Prostate gland (tissue), 2 donors: Measurements from ENCODE around the gene SLC25A34.

Experiments
- POLR2A ChIP-seq: fragments of 450-650 bp; IDR thresholded peaks from one replicate; pipeline ENCODE4 v1.6.1; 2016; ENCODE audit warnings: antibody characterized with exemption, mild to moderate bottlenecking
- POLR2AphosphoS5 ChIP-seq: sonication (generic); formaldehyde crosslinking; IDR thresholded peaks from one replicate; pipeline ENCODE4 v1.6.1; 2017; ENCODE audit warnings: antibody characterized with exemption
- TF ChIP-seq, protein P1 (sequence below), 4 experiments: fragments of 200-600 bp in 2 of 4; fragments of 450-650 bp in 2 of 4; sonication (generic) in 2 of 4; IDR thresholded peaks; 1 replicate in 3 of 4; 2 replicates in 1 of 4; pipeline ENCODE4 v1.5.1; 2016 to 2019; ENCODE audit warnings: antibody characterized with exemption in 4 of 4, mild to moderate bottlenecking in 2 of 4, moderate library complexity in 2 of 4

DNA sequence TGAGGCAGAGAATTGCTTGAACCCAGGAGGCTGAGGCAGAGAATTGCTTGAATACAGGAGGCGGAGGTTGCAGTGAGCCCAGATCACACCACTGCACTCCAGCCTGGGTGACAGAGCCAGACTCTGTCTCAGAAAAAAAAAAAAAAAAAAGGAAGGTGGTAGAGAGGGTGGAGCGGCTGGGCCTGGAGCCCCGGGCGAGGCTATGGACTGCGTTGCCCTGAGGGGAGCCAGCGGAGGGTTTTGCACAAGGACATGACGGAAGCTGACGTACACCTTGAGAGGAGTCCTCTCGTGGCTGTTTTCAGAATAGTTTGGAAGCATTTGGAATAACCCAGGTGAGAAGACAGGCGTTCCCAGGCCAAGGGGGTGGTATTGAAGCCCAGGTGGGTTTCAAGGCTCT lies 15.7 kb downstream of the SLC25A34 start:
- TF ChIP-seq, protein P1, sequence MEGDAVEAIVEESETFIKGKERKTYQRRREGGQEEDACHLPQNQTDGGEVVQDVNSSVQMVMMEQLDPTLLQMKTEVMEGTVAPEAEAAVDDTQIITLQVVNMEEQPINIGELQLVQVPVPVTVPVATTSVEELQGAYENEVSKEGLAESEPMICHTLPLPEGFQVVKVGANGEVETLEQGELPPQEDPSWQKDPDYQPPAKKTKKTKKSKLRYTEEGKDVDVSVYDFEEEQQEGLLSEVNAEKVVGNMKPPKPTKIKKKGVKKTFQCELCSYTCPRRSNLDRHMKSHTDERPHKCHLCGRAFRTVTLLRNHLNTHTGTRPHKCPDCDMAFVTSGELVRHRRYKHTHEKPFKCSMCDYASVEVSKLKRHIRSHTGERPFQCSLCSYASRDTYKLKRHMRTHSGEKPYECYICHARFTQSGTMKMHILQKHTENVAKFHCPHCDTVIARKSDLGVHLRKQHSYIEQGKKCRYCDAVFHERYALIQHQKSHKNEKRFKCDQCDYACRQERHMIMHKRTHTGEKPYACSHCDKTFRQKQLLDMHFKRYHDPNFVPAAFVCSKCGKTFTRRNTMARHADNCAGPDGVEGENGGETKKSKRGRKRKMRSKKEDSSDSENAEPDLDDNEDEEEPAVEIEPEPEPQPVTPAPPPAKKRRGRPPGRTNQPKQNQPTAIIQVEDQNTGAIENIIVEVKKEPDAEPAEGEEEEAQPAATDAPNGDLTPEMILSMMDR (IDR thresholded peaks at IDR 0.05): no peak
- TF ChIP-seq POLR2A: no peak
- no peak for TF ChIP-seq POLR2AphosphoS5
